PC-9 (cell line): ENCODE results near the gene CDK8. TPM values are rescaled to one million over a fixed set of nuclear protein-coding genes. Genes with fewer than 3 reads are reported as not detected.

ENCODE experiments used
- BruUV-seq: library from RNA; stranded (reverse); fragments of 400-500 nt; replicated peaks from 2 replicates; lab custom pipeline; 2021; lab: Mats Ljungman, UMichigan
- CTCF ChIA-PET: fragments of 300-600 bp; sonication (Branson Sonifier 250); formaldehyde crosslinking; loops from one replicate; lab custom pipeline; 2022; ENCODE audit warnings: antibody characterized with exemption; lab: Charles Lee
- POLR2A ChIA-PET: fragments of 300-600 bp; sonication (Branson Sonifier 250); formaldehyde crosslinking; loops from one replicate; lab custom pipeline; 2022; ENCODE audit warnings: antibody characterized with exemption; ENCODE audit not compliant: unreplicated experiment; lab: Charles Lee
- DNase-seq, 2 experiments: peaks; one replicate each; pipeline versions ENCODE4 v3.0.0 to v3.0.0-alpha.2; 2015 to 2022; ENCODE audit warnings: mixed read lengths in 1 of 2
- H2AFZ ChIP-seq: fragments of 200-600 bp; sonication (generic); 2 replicates; pipeline ENCODE4 v1.8.1; 2017; ENCODE audit warnings: antibody characterized with exemption
- H3F3A ChIP-seq: fragments of 200-600 bp; sonication (generic); 2 replicates; pipeline ENCODE4 v1.8.1; 2017; ENCODE audit warnings: antibody characterized with exemption, mild to moderate bottlenecking, low read depth; ENCODE audit not compliant: insufficient read depth
- H3K27ac ChIP-seq: fragments of 200-600 bp; sonication (generic); 2 replicates; pipeline ENCODE4 v1.6.1; 2016; ENCODE audit warnings: mixed run types
- H3K27me3 ChIP-seq: fragments of 200-600 bp; sonication (generic); 2 replicates; pipeline ENCODE4 v1.6.1; 2016; ENCODE audit warnings: low read depth, mixed run types; ENCODE audit not compliant: insufficient read depth
- H3K36me3 ChIP-seq: fragments of 200-600 bp; sonication (generic); 2 replicates; pipeline ENCODE4 v1.6.1; 2016; ENCODE audit warnings: low read depth, mixed run types
- H3K4me1 ChIP-seq: fragments of 200-600 bp; sonication (generic); replicated peaks from 2 replicates; pipeline ENCODE4 v1.6.1; 2016; ENCODE audit warnings: mixed run types; ENCODE audit not compliant: insufficient read depth
- H3K4me2 ChIP-seq: fragments of 200-600 bp; sonication (generic); 2 replicates; pipeline ENCODE4 v1.6.1; 2017; ENCODE audit warnings: mixed run types
- H3K4me3 ChIP-seq: fragments of 200-600 bp; sonication (generic); 2 replicates; pipeline ENCODE4 v1.6.1; 2016; ENCODE audit warnings: mixed run types
- H3K79me2 ChIP-seq: fragments of 200-600 bp; sonication (generic); 2 replicates; pipeline ENCODE4 v1.6.1; 2017; ENCODE audit warnings: low read depth, mixed run types
- H3K9me2 ChIP-seq: fragments of 200-600 bp; sonication (generic); 2 replicates; pipeline ENCODE4 v1.8.1; 2017; ENCODE audit warnings: mild to moderate bottlenecking; ENCODE audit not compliant: insufficient read depth
- H3K9me3 ChIP-seq: fragments of 200-600 bp; sonication (generic); 2 replicates; pipeline ENCODE4 v1.8.1; 2016; ENCODE audit warnings: low read depth; ENCODE audit not compliant: insufficient read depth
- H4K20me1 ChIP-seq: fragments of 200-600 bp; sonication (generic); 2 replicates; pipeline ENCODE4 v1.8.1; 2017; ENCODE audit not compliant: insufficient read depth
- CTCF ChIP-seq: fragments of 200-600 bp; sonication (generic); conservative IDR thresholded peaks from 2 replicates; pipeline ENCODE4 v1.6.1; 2017; ENCODE audit warnings: mixed run types, antibody characterized with exemption, mild to moderate bottlenecking, moderate library complexity
- EZH2 ChIP-seq: fragments of 200-600 bp; sonication (generic); IDR thresholded peaks from 2 replicates; pipeline ENCODE4 v1.8.0; 2017; ENCODE audit warnings: antibody characterized with exemption, low read depth
- intact Hi-C: fragments of 100-400 bp; cut with micrococcal nuclease; formaldehyde crosslinking; loops from one replicate; pipeline ENCODE4 v1.10.0; 2022; ENCODE audit not compliant: unreplicated experiment
- total RNA-seq: library from RNA; stranded (reverse); gene quantifications from 2 replicates; pipeline ENCODE4 v1.2.3, GENCODE V29; 2021

CDK8 gene
- total RNA-seq, 1 experiment from 2014 or later, result 14.8 TPM

GRCh38 chr13:26436914-26437313, 183.0 kb downstream of the CDK8 start:
- H3K36me3 ChIP-seq, result no peaks in the 10 kb centered on the region
- H3K27ac ChIP-seq, result no peak overlapping the region
- ChIA-PET CTCF (no interaction called here), POLR2A (no interaction called here)
- no peaks in the 10 kb centered on the region for H3K9me2 ChIP-seq
- H3K4me1 ChIP-seq, result 0 out of 2 replicates have a peak, but pooled peaks cover 5% of the 10 kb centered on the region
- H3K4me3 ChIP-seq, result no peak overlapping the region
- no peaks in the 10 kb centered on the region for H3K79me2 ChIP-seq
- intact Hi-C loops, result no loop called here
- H2AFZ ChIP-seq, result no peak overlapping the region
- TF ChIP-seq EZH2 (no peak), CTCF (no peak)
- no peaks in the 10 kb centered on the region for H3F3A ChIP-seq
- peaks cover 13% of the 10 kb centered on the region for H3K9me3 ChIP-seq
- H3K4me2 ChIP-seq, result no peak overlapping the region
- no TSS peak for BruUV-seq
- no peak for DNase-seq
- no peaks in the 10 kb centered on the region for H4K20me1 ChIP-seq
- 0 out of 2 replicates have a peak, but pooled peaks cover 4% of the 10 kb centered on the region for H3K27me3 ChIP-seq

- TF ChIP-seq EZH2, result no peak
- no peak for TF ChIP-seq CTCF
- Histone ChIP-seq H3K27me3 (0 out of 2 replicates have a peak, but pooled peaks cover 4% of the 10 kb centered on the region), H3K9me3 (peaks cover 13% of the 10 kb centered on the region), H3K4me1 (no peaks in the 10 kb centered on the region), H3K4me2 (no peak overlapping the region), H3F3A (no peaks in the 10 kb centered on the region), H4K20me1 (no peaks in the 10 kb centered on the region), H3K27ac (no peak overlapping the region), H3K79me2 (no peaks in the 10 kb centered on the region), H2AFZ (no peak overlapping the region), H3K4me3 (no peak overlapping the region), H3K36me3 (no peaks in the 10 kb centered on the region), H3K9me2 (no peaks in the 10 kb centered on the region)
- POLR2A ChIA-PET, result no interaction called here
- BruUV-seq, result no TSS peak
- intact Hi-C loops, result no loop called here
- CTCF ChIA-PET, result no interaction called here
- DNase-seq, result no peak
These were observed 186.2 kb downstream of the CDK8 start for GRCh38 chr13:26440111-26440510.

- CTCF ChIA-PET, result no interaction called here
- Histone ChIP-seq H3K9me2 (no peaks in the 10 kb centered on the region), H2AFZ (no peak overlapping the region), H3K9me3 (peaks cover 13% of the 10 kb centered on the region), H3K4me3 (no peak overlapping the region), H3K4me2 (no peak overlapping the region), H3K36me3 (no peaks in the 10 kb centered on the region), H3F3A (no peaks in the 10 kb centered on the region), H3K27me3 (0 out of 2 replicates have a peak, but pooled peaks cover 4% of the 10 kb centered on the region), H3K4me1 (no peaks in the 10 kb centered on the region), H4K20me1 (no peaks in the 10 kb centered on the region), H3K79me2 (no peaks in the 10 kb centered on the region), H3K27ac (no peak overlapping the region)
- TF ChIP-seq EZH2, result no peak
- TF ChIP-seq CTCF, result no peak
- POLR2A ChIA-PET, result no interaction called here
- no peak for DNase-seq
- no TSS peak for BruUV-seq
- intact Hi-C loops, result no loop called here
These were observed 187.5 kb downstream of the CDK8 start for GRCh38 chr13:26441476-26441875.
